ENCODE data around the gene CBLL2.

The CBLL2 gene

DNA sequence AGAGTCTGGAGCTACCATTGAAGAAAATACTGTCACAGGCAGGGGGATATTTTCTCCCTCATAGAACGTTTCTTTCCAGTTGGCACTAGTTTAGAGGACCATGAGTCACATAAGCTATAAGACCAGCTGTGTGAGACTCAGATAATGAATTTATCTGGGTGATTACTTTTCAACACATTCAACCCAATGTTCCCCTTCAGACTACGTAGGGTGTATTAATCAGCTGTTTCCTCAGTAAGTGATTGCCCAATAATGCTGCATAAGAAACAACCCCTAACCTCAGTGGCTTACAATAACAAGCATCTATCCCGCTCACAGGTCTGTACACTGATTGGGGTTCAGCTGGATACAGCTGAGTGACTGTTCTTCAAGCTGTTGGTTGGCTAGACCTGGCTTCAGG is 38.1 kb downstream of the CBLL2 start:
- no peaks in the 10 kb centered on the region for H4K20me1 ChIP-seq (ENCODE audit: low read depth, low read length)
- H3K4me3 ChIP-seq (ENCODE audit: insufficient read depth, low read length, poor library complexity, severe bottlenecking), result no peak overlapping the region
- no peaks in the 10 kb centered on the region for H3K9me2 ChIP-seq (replicated peaks; ENCODE audit: insufficient read depth, low read length)
- H3K9me3 ChIP-seq (ENCODE audit: insufficient read depth, low read length), result no peaks in the 10 kb centered on the region
- no peaks in the 10 kb centered on the region for H3K36me3 ChIP-seq (ENCODE audit: low read length)
- no peak overlapping the region for H3K4me2 ChIP-seq (ENCODE audit: low read depth, low read length, poor library complexity, severe bottlenecking)
- TF ChIP-seq, protein P1, sequence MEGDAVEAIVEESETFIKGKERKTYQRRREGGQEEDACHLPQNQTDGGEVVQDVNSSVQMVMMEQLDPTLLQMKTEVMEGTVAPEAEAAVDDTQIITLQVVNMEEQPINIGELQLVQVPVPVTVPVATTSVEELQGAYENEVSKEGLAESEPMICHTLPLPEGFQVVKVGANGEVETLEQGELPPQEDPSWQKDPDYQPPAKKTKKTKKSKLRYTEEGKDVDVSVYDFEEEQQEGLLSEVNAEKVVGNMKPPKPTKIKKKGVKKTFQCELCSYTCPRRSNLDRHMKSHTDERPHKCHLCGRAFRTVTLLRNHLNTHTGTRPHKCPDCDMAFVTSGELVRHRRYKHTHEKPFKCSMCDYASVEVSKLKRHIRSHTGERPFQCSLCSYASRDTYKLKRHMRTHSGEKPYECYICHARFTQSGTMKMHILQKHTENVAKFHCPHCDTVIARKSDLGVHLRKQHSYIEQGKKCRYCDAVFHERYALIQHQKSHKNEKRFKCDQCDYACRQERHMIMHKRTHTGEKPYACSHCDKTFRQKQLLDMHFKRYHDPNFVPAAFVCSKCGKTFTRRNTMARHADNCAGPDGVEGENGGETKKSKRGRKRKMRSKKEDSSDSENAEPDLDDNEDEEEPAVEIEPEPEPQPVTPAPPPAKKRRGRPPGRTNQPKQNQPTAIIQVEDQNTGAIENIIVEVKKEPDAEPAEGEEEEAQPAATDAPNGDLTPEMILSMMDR (IDR thresholded peaks at IDR 0.05; ENCODE audit: insufficient read depth, low read length, poor library complexity, severe bottlenecking), result no peak
- no peak for TF ChIP-seq EZH2phosphoT487 (conservative IDR thresholded peaks at IDR 0.05; ENCODE audit: low read length)
- no peak overlapping the region for H3K27ac ChIP-seq (ENCODE audit: low read depth, low read length)
- H3K79me2 ChIP-seq (ENCODE audit: insufficient read depth, low read length), result no peaks in the 10 kb centered on the region
- no peak overlapping the region for H3K9ac ChIP-seq (ENCODE audit: low read length)
- H3K27me3 ChIP-seq (ENCODE audit: low read length), result no peaks in the 10 kb centered on the region
- no peak overlapping the region for H2AFZ ChIP-seq (ENCODE audit: low read depth, low read length, severe bottlenecking)
- no peaks in the 10 kb centered on the region for H3F3A ChIP-seq (ENCODE audit: insufficient read depth)

- no peak for TF ChIP-seq EZH2phosphoT487 (conservative IDR thresholded peaks at IDR 0.05; ENCODE audit: low read length)
- TF ChIP-seq, protein P1 (IDR thresholded peaks at IDR 0.05; ENCODE audit: insufficient read depth, low read length, poor library complexity, severe bottlenecking), result no peak
- H3F3A ChIP-seq (ENCODE audit: insufficient read depth), result no peaks in the 10 kb centered on the region
- H3K9me2 ChIP-seq (replicated peaks; ENCODE audit: insufficient read depth, low read length), result no peaks in the 10 kb centered on the region
- H2AFZ ChIP-seq (ENCODE audit: low read depth, low read length, severe bottlenecking), result no peak overlapping the region
- no peaks in the 10 kb centered on the region for H3K79me2 ChIP-seq (ENCODE audit: insufficient read depth, low read length)
- H3K9ac ChIP-seq (ENCODE audit: low read length), result no peak overlapping the region
- H3K27ac ChIP-seq (ENCODE audit: low read depth, low read length), result no peak overlapping the region
- H3K4me2 ChIP-seq (ENCODE audit: low read depth, low read length, poor library complexity, severe bottlenecking), result no peak overlapping the region
- H3K27me3 ChIP-seq (ENCODE audit: low read length), result no peaks in the 10 kb centered on the region
- H4K20me1 ChIP-seq (ENCODE audit: low read depth, low read length), result no peaks in the 10 kb centered on the region
- no peak overlapping the region for H3K4me3 ChIP-seq (ENCODE audit: insufficient read depth, low read length, poor library complexity, severe bottlenecking)
- H3K9me3 ChIP-seq (ENCODE audit: insufficient read depth, low read length), result no peaks in the 10 kb centered on the region
- no peaks in the 10 kb centered on the region for H3K36me3 ChIP-seq (ENCODE audit: low read length)
These were observed 41.1 kb downstream of the CBLL2 start for GRCh38 chrX:22313766-22314165.

GRCh38 chrX:22314211-22314610 is 41.5 kb downstream of the CBLL2 start:
- Histone ChIP-seq H3K79me2 (ENCODE audit: insufficient read depth, low read length) (no peaks in the 10 kb centered on the region), H2AFZ (ENCODE audit: low read depth, low read length, severe bottlenecking) (no peak overlapping the region), H3K27ac (ENCODE audit: low read depth, low read length) (no peak overlapping the region), H4K20me1 (ENCODE audit: low read depth, low read length) (no peaks in the 10 kb centered on the region), H3F3A (ENCODE audit: insufficient read depth) (no peaks in the 10 kb centered on the region), H3K9me2 (replicated peaks; ENCODE audit: insufficient read depth, low read length) (no peaks in the 10 kb centered on the region), H3K4me3 (ENCODE audit: insufficient read depth, low read length, poor library complexity, severe bottlenecking) (no peak overlapping the region), H3K36me3 (ENCODE audit: low read length) (no peaks in the 10 kb centered on the region), H3K9ac (ENCODE audit: low read length) (no peak overlapping the region), H3K27me3 (ENCODE audit: low read length) (no peaks in the 10 kb centered on the region), H3K9me3 (ENCODE audit: insufficient read depth, low read length) (no peaks in the 10 kb centered on the region), H3K4me2 (ENCODE audit: low read depth, low read length, poor library complexity, severe bottlenecking) (no peak overlapping the region)
- no peak for TF ChIP-seq EZH2phosphoT487 (conservative IDR thresholded peaks at IDR 0.05; ENCODE audit: low read length)
- TF ChIP-seq, protein P1 (IDR thresholded peaks at IDR 0.05; ENCODE audit: insufficient read depth, low read length, poor library complexity, severe bottlenecking), result no peak

Measured in SU-DHL-6 (cell line).